Astrocyte (in vitro differentiated cells and primary cell): ENCODE data around the gene HCRTR1.

Experiments
- CTCF ChIP-seq: IDR thresholded peaks from 2 replicates; pipeline ENCODE4 v1.5.1; 2011; ENCODE audit warnings: low read depth, mild to moderate bottlenecking, inconsistent platforms, low read length, moderate library complexity; ENCODE audit not compliant: insufficient read depth
- EZH2 ChIP-seq: IDR thresholded peaks from 2 replicates; pipeline ENCODE4 v1.6.1; 2012; ENCODE audit warnings: mild to moderate bottlenecking, low read length, inconsistent platforms; ENCODE audit not compliant: insufficient read depth

DNA sequence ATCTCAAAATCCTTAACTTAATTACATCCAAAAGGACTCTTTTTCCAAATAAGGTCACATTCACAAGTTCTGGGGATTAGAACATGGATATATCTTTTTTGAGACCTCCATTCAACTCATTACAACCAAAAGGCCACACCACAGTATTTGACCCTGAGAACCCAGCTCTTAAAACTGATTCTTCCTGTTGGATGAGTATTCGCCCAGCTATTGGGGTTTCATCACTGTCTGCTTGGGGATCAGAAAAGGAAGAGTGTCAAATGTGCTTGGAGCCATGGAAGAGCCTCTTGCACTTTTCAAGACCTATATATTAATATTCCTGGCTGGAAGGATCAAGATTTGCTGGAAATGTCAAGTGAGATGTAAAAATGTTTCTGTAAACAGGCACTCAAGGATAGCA is 46.6 kb upstream of the HCRTR1 start:
- no peak for TF ChIP-seq CTCF
- TF ChIP-seq EZH2: no peak
